RWPE2 (cell line): ENCODE results near the gene RAB27B.

Experiments used
- ATAC-seq: fragments of 200-7000 bp; cut with Tn5 transposase; 3 replicates; pipeline ENCODE4 v1.9.1; 2021; ENCODE audit warnings: low read depth
- DNase-seq: peaks from one replicate; pipeline ENCODE4 v3.0.0-alpha.2; 2020; ENCODE audit warnings: low spot score
- H3K27ac ChIP-seq: fragments of 450-650 bp; 2 replicates; pipeline ENCODE4 v1.5.1; 2017; ENCODE audit warnings: mild to moderate bottlenecking; ENCODE audit not compliant: poor library complexity, severe bottlenecking
- H3K27me3 ChIP-seq: fragments of 250-450 bp; sonication (Bioruptor Pico); 2 replicates; pipeline ENCODE4 v1.5.1; 2021; ENCODE audit warnings: mild to moderate bottlenecking, moderate library complexity; ENCODE audit not compliant: insufficient read depth, poor library complexity, severe bottlenecking
- H3K36me3 ChIP-seq: fragments of 250-450 bp; sonication (Bioruptor Pico); 2 replicates; pipeline ENCODE4 v1.5.1; 2020; ENCODE audit warnings: low read depth, mild to moderate bottlenecking, moderate library complexity
- H3K4me1 ChIP-seq: fragments of 250-450 bp; sonication (Bioruptor Pico); 2 replicates; pipeline ENCODE4 v1.5.1; 2021; ENCODE audit warnings: mild to moderate bottlenecking, moderate library complexity; ENCODE audit not compliant: insufficient read depth, poor library complexity, severe bottlenecking
- H3K4me3 ChIP-seq: fragments of 250-450 bp; sonication (Bioruptor Pico); 2 replicates; pipeline ENCODE4 v1.5.1; 2021; ENCODE audit warnings: mild to moderate bottlenecking, moderate library complexity; ENCODE audit not compliant: severe bottlenecking
- H3K9me3 ChIP-seq: fragments of 250-450 bp; sonication (Bioruptor Pico); 2 replicates; pipeline ENCODE4 v1.5.1; 2021; ENCODE audit warnings: mild to moderate bottlenecking, moderate library complexity; ENCODE audit not compliant: severe bottlenecking
- TF ChIP-seq, protein P1 (sequence below): fragments of 450-650 bp; IDR thresholded peaks from one replicate; pipeline ENCODE4 v1.5.1; 2017; ENCODE audit warnings: mild to moderate bottlenecking, moderate library complexity; ENCODE audit not compliant: poor library complexity, severe bottlenecking

The RAB27B gene, protein sequence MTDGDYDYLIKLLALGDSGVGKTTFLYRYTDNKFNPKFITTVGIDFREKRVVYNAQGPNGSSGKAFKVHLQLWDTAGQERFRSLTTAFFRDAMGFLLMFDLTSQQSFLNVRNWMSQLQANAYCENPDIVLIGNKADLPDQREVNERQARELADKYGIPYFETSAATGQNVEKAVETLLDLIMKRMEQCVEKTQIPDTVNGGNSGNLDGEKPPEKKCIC

DNA sequence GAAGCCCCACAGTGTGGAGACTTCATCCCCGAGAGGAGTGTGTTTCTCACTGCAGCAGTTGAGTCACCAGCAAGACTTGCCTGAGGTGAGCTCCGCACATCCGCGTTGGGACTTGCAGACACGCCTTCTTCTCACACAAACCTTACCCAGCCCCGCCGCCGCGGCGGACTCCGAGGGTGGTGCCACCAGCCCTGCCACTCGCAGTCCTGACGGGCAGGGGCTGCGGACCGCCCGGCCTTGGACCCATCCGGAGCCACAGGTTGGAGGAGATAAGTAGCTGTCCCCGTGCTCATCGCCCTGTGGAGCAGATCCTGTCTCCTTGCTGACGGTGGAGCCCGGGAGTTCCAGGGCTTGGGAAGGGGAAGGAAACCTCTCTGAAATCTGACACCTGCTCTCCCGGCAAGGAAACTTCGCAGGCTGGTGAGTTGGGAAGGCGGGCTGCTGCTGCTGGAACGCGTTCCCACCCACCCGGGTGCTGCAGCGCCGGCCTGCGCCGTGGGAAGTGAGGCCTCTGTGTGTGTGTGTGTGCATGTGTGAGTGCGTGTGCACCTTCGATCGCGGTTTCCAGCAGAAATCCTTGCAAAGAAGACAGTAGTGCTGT lies at the start of gene RAB27B:
RAB27B (plus strand) TSS at position 197 of the 601 bp plus-strand sequence. CDS start 49,109 bp downstream, outside the sequence.
- peak; percentile 90 for DNase-seq

DNA sequence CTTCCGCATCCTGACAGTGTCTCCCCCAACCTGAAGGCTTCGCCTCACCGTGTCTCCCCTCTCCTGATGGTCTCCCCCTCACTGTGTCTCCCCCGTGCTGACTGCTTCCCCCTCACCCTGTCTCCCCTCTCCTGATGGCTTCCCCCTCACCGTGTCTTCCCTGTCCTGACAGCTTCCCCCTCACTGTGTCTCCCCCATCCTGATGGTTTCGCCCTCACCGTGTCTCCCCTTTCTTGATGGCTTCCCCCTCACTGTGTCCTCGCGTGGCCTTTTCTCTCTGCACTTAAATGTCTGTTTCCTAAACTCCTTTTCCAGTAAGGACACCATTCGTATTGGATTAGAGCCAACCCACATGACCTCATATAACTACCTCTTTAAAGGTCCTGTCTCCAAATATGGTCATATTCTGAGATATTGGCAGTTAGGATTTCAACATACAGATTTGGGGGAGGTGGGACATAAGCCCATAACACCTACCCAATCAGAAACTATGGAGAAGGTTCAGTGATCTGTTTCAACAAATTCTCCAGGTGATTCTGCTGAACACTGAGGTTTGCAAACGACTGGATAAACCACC lies 47.9 kb upstream of the RAB27B start:
- ATAC-seq (no peak), DNase-seq (no peak)
- no peaks in the 10 kb centered on the region for H3K9me3 ChIP-seq
- no peaks in the 10 kb centered on the region for H3K36me3 ChIP-seq
- H3K4me3 ChIP-seq, result no peak overlapping the region
- H3K27ac ChIP-seq, result no peak overlapping the region
- TF ChIP-seq, protein P1, sequence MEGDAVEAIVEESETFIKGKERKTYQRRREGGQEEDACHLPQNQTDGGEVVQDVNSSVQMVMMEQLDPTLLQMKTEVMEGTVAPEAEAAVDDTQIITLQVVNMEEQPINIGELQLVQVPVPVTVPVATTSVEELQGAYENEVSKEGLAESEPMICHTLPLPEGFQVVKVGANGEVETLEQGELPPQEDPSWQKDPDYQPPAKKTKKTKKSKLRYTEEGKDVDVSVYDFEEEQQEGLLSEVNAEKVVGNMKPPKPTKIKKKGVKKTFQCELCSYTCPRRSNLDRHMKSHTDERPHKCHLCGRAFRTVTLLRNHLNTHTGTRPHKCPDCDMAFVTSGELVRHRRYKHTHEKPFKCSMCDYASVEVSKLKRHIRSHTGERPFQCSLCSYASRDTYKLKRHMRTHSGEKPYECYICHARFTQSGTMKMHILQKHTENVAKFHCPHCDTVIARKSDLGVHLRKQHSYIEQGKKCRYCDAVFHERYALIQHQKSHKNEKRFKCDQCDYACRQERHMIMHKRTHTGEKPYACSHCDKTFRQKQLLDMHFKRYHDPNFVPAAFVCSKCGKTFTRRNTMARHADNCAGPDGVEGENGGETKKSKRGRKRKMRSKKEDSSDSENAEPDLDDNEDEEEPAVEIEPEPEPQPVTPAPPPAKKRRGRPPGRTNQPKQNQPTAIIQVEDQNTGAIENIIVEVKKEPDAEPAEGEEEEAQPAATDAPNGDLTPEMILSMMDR, result no peak
- peaks cover 25% of the 10 kb centered on the region for H3K4me1 ChIP-seq
- no peaks in the 10 kb centered on the region for H3K27me3 ChIP-seq

More for the DNA sequence above, at the start of gene RAB27B:
- H3K4me1 ChIP-seq, result peaks cover 29% of the 10 kb centered on the region
- TF ChIP-seq, protein P1, result no peak
- peak within 1 kb of the TSS; percentile 41 for H3K4me3 ChIP-seq
- H3K9me3 ChIP-seq, result no peaks in the 10 kb centered on the region
- no peaks in the 10 kb centered on the region for H3K36me3 ChIP-seq
- no peaks in the 10 kb centered on the region for H3K27me3 ChIP-seq
- peak within 1 kb of the TSS; percentile 70 for H3K27ac ChIP-seq
- ATAC-seq, result peak; percentile 90

DNA sequence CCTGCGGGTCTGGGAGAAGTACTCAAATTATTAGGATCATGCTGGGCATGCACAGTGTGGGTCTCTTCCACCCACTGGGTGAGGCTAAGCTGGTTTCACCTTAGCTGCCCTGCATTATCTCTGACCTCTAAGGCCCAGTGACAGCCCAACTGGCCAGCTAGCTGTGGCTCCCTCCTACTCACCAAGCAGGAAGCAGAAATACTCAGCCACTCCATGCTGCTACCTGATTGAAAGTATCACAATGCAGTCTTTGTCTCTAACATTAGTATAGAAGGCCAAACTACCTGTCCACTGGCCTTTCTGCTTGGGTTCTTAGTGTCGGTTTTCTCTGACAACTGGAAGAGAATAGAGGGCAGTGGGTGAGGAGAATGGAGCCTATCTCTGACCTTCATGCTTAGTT lies 47.3 kb upstream of the RAB27B start:
- no peak overlapping the region for H3K27ac ChIP-seq
- ATAC-seq, result no peak
- H3K4me3 ChIP-seq, result no peak overlapping the region

DNA sequence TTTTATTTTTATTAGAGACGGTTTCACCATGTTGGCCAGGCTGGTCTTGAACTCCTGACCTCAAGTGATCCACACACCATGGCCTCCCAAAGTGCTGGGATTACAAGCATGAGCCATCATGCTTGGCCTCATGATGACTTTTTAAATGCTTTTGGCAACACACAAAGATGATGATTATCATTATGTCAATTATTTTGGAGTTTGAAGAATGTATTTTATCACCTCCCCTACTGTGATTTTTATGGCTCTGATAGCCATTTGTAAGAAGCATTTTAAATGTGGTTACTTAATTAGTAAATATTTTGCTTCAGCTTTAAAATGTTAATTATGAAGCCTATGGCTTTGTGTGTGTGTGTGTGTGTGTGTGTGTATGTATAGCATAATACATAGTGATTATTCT lies 45.1 kb upstream of the RAB27B start:
- H3K27me3 ChIP-seq, result no peaks in the 10 kb centered on the region
- no peak overlapping the region for H3K27ac ChIP-seq
- no peaks in the 10 kb centered on the region for H3K9me3 ChIP-seq
- no peaks in the 10 kb centered on the region for H3K36me3 ChIP-seq
- H3K4me1 ChIP-seq, result no peaks in the 10 kb centered on the region
- H3K4me3 ChIP-seq, result no peak overlapping the region
- DNase-seq (no peak), ATAC-seq (no peak)
- TF ChIP-seq, protein P1, result no peak

More for the DNA sequence above, 47.3 kb upstream of the RAB27B start:
- Histone ChIP-seq H3K36me3 (no peaks in the 10 kb centered on the region), H3K27me3 (no peaks in the 10 kb centered on the region), H3K4me1 (peaks cover 19% of the 10 kb centered on the region), H3K9me3 (no peaks in the 10 kb centered on the region)
- no peak for DNase-seq
- TF ChIP-seq, protein P1, result no peak
